ENCODE data around the gene MEF2D. TPM values are rescaled to one million over a fixed set of nuclear protein-coding genes. Genes with fewer than 3 reads are reported as not detected.

The MEF2D gene
- 10 to 100 TPM; 28.8 to 32.8 TPM for total RNA-seq

- peaks cover 74% of the 10 kb centered on the region for H3K4me1 Mint-ChIP-seq (ENCODE audit: low read depth)
- intact Hi-C loops (cut with micrococcal nuclease) = loop anchor here (1.0 to 10.0 kb wide), 4 partner anchors 101 to 634 kb away; partner anchors contain the start of genes ETV3, GPATCH4, MRPL24 and SMG5
- no peaks in the 10 kb centered on the region for H3K27me3 Mint-ChIP-seq (ENCODE audit: low read depth)
- DNase-seq = no peak
- H3K9me3 Mint-ChIP-seq = no peaks in the 10 kb centered on the region
- peak within 1 kb of the TSS; percentile 97 for H3K27ac Mint-ChIP-seq
- CTCF ChIA-PET = interaction anchor here (1.1 to 18.1 kb wide), 6 partner anchors 17 to 108 kb away, joined by 4 to 306 read pairs (median 8); partner anchors contain the start of gene GPATCH4
- H3K36me3 Mint-ChIP-seq (ENCODE audit: low read depth) = no peaks in the 10 kb centered on the region
- H3K4me3 Mint-ChIP-seq = peak within 1 kb of the TSS; percentile 89
Observed at GRCh38 chr1:156500543-156500792, at the start of gene MEF2D. MEF2D (minus strand) TSS chr1:156500775; CDS start chr1:156483292, 17,483 bp downstream.

DNA sequence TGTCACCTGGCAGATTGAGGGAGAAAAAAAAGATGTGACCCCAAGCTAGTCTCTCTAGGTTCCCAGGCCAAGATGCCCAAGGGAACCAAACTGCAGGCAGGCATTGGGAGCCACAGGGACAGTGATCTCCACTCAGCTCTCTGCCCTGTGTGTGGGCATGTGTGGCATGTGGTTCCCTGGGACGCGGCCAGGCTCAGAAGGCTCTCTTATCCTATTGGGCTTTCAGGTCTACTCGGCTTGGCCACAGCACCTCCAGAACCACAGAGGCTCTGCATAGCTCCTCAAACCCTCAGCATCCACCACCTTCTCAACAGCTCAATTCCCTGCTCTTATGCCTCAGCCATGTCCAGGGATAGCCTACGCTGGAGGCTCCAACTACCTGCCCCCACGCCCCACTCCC lies 49.8 kb upstream of the MEF2D start:
- CTCF ChIA-PET = interaction anchor here (1.0 to 1.3 kb wide), 2 partner anchors 69 to 79 kb away, joined by 4 to 5 read pairs; no protein-coding TSS in a partner anchor
- no peaks in the 10 kb centered on the region for H3K9me3 Mint-ChIP-seq
- no peaks in the 10 kb centered on the region for H3K27me3 Mint-ChIP-seq (ENCODE audit: low read depth)

GRCh38 chr1:156549831-156550230 lies 49.3 kb upstream of the MEF2D start:
- no peak overlapping the region for H3K4me3 Mint-ChIP-seq
- CTCF ChIA-PET = interaction anchor here (1.0 kb wide), 1 partner anchor 79 kb away, joined by 4 read pairs; no protein-coding TSS in a partner anchor
- intact Hi-C loops (cut with micrococcal nuclease) = no loop called here

More for the DNA sequence above, 49.8 kb upstream of the MEF2D start:
- no peak for DNase-seq
- H3K4me1 Mint-ChIP-seq (ENCODE audit: low read depth) = no peaks in the 10 kb centered on the region
- no peak overlapping the region for H3K27ac Mint-ChIP-seq
- no peak overlapping the region for H3K4me3 Mint-ChIP-seq
- no peaks in the 10 kb centered on the region for H3K36me3 Mint-ChIP-seq (ENCODE audit: low read depth)
- intact Hi-C loops (cut with micrococcal nuclease) = no loop called here

DNA sequence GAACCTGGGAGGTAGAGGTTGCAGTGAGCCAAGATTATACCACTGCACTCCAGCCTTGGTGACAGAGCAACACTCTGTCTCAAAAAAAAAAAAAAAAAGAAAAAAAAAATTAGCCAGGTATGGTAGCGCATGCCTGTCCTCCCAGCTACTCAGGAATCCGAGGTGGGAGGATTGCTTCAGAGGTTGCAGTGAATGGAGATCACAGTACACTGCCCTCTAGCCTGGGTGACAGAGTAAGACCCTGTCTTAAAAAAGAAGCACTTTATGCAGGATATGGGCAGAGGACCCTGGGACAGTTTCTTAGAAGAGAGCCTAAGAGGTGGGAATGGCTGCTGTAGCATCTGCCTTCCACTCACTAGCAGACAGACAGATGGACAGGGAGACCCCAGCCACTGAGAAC lies 48.8 kb upstream of the MEF2D start:
- no peak for DNase-seq
- CTCF ChIA-PET = no interaction called here
- Mint-ChIP-seq H3K4me1 (ENCODE audit: low read depth) (no peaks in the 10 kb centered on the region), H3K4me3 (no peak overlapping the region), H3K9me3 (no peaks in the 10 kb centered on the region), H3K27ac (no peak overlapping the region), H3K27me3 (ENCODE audit: low read depth) (no peaks in the 10 kb centered on the region), H3K36me3 (ENCODE audit: low read depth) (no peaks in the 10 kb centered on the region)
- intact Hi-C loops (cut with micrococcal nuclease) = no loop called here

More at GRCh38 chr1:156549831-156550230, 49.3 kb upstream of the MEF2D start:
- Mint-ChIP-seq H3K27me3 (ENCODE audit: low read depth) (no peaks in the 10 kb centered on the region), H3K9me3 (no peaks in the 10 kb centered on the region), H3K36me3 (ENCODE audit: low read depth) (no peaks in the 10 kb centered on the region), H3K4me1 (ENCODE audit: low read depth) (no peaks in the 10 kb centered on the region), H3K27ac (no peak overlapping the region)
- DNase-seq = no peak

DNA sequence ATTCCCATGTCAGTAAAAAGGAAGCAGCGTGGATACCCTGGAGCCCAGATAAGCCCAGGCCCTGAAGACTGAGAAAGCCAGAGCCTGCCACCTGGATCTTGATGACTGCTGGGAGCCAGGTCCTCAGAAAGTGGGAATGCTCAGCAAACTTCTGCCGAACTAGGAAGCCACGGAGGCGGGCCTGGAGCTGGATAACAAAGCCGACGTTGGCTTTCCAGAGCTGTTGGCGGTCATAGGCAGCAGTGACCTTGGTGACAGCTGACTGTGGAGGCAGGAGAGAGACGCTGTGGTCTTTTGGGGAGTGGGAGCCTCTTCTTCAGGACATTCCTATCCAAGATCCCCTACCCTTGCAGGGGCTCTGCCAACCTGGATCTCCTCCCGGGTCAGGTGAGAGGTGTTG lies 47.4 kb upstream of the MEF2D start:
- Mint-ChIP-seq H3K4me1 (ENCODE audit: low read depth) (no peaks in the 10 kb centered on the region), H3K27ac (no peak overlapping the region), H3K9me3 (no peaks in the 10 kb centered on the region), H3K27me3 (ENCODE audit: low read depth) (no peaks in the 10 kb centered on the region), H3K4me3 (no peak overlapping the region), H3K36me3 (ENCODE audit: low read depth) (no peaks in the 10 kb centered on the region)
- CTCF ChIA-PET = no interaction called here
- DNase-seq = no peak
- intact Hi-C loops (cut with micrococcal nuclease) = no loop called here

GRCh38 chr1:156547434-156547833 lies 46.9 kb upstream of the MEF2D start:
- Mint-ChIP-seq H3K4me3 (no peak overlapping the region), H3K4me1 (ENCODE audit: low read depth) (no peaks in the 10 kb centered on the region), H3K9me3 (no peaks in the 10 kb centered on the region), H3K36me3 (ENCODE audit: low read depth) (no peaks in the 10 kb centered on the region), H3K27ac (no peak overlapping the region), H3K27me3 (ENCODE audit: low read depth) (no peaks in the 10 kb centered on the region)
- intact Hi-C loops (cut with micrococcal nuclease) = no loop called here
- DNase-seq = no peak
- CTCF ChIA-PET = no interaction called here

DNA sequence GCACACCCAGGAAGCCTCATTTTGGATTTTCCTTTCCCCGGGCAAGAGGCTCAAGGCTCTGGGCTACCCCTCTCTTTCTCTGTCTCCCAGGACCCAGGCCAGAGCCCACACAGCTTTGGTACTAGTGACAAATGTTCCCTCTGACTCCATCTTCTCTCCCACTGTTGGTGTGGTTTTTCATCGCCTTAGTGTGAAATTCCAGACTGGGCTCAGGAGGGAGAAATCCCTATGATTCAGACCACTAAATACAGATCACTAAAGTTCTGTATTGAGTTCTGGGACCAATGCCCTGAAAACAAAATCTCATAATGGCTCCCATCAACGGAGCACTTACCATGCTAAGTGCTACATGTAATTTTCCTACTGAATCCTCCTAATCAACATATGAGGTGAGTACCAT lies 45.7 kb upstream of the MEF2D start:
- H3K4me3 Mint-ChIP-seq = no peak overlapping the region
- CTCF ChIA-PET = no interaction called here
- no peak overlapping the region for H3K27ac Mint-ChIP-seq
- H3K27me3 Mint-ChIP-seq (ENCODE audit: low read depth) = no peaks in the 10 kb centered on the region
- intact Hi-C loops (cut with micrococcal nuclease) = no loop called here
- DNase-seq = no peak
- H3K36me3 Mint-ChIP-seq (ENCODE audit: low read depth) = no peaks in the 10 kb centered on the region
- no peaks in the 10 kb centered on the region for H3K4me1 Mint-ChIP-seq (ENCODE audit: low read depth)
- H3K9me3 Mint-ChIP-seq = no peaks in the 10 kb centered on the region

- no peak overlapping the region for H3K27ac Mint-ChIP-seq
- no peak for DNase-seq
- no peak overlapping the region for H3K4me3 Mint-ChIP-seq
- H3K4me1 Mint-ChIP-seq (ENCODE audit: low read depth) = no peaks in the 10 kb centered on the region
- intact Hi-C loops (cut with micrococcal nuclease) = no loop called here
- no peaks in the 10 kb centered on the region for H3K27me3 Mint-ChIP-seq (ENCODE audit: low read depth)
- CTCF ChIA-PET = interaction anchor here (1.0 kb wide), 1 partner anchor 37 kb away, joined by 3 read pairs; no protein-coding TSS in a partner anchor
- no peaks in the 10 kb centered on the region for H3K9me3 Mint-ChIP-seq
- H3K36me3 Mint-ChIP-seq (ENCODE audit: low read depth) = no peaks in the 10 kb centered on the region
Observed at GRCh38 chr1:156544592-156545102, 44.1 kb upstream of the MEF2D start.

- CTCF ChIA-PET = interaction anchor here (1.3 to 1.8 kb wide), 3 partner anchors 62 to 163 kb away, joined by 3 to 6 read pairs (median 4); partner anchors contain the start of gene CRABP2
- H3K9me3 Mint-ChIP-seq = no peaks in the 10 kb centered on the region
- H3K36me3 Mint-ChIP-seq (ENCODE audit: low read depth) = no peaks in the 10 kb centered on the region
- no peaks in the 10 kb centered on the region for H3K27me3 Mint-ChIP-seq (ENCODE audit: low read depth)
- H3K4me3 Mint-ChIP-seq = no peak overlapping the region
- no peaks in the 10 kb centered on the region for H3K4me1 Mint-ChIP-seq (ENCODE audit: low read depth)
- DNase-seq = no peak
- intact Hi-C loops (cut with micrococcal nuclease) = no loop called here
- H3K27ac Mint-ChIP-seq = no peak overlapping the region
Observed at GRCh38 chr1:156543066-156543465, 42.5 kb upstream of the MEF2D start.

DNA sequence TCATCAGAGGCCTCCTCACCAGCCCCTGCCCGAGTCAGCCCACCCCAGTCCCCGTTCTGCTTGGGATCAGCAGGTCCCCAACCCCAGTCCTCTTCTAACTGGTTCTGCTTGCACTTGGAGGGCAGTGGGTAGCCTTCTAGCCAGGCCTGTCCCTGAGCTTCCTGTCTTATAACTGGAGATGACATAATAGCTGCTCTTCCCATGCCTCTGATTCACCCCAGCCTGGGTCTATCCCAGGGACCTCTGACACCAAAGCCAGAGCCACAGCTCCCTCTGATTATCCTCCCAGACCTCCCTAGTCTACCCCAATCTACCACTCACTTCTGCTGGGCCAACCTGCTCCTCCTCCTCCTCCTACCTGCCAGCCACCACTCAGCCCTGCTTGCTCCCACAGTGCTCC lies 40.4 kb upstream of the MEF2D start:
- H3K27me3 Mint-ChIP-seq (ENCODE audit: low read depth) = no peaks in the 10 kb centered on the region
- no peaks in the 10 kb centered on the region for H3K9me3 Mint-ChIP-seq
- no peak for DNase-seq
- intact Hi-C loops (cut with micrococcal nuclease) = no loop called here
- H3K4me1 Mint-ChIP-seq (ENCODE audit: low read depth) = no peaks in the 10 kb centered on the region
- CTCF ChIA-PET = interaction anchor here (0.9 to 1.2 kb wide), 2 partner anchors 16 to 36 kb away, joined by 3 to 4 read pairs; no protein-coding TSS in a partner anchor
- H3K27ac Mint-ChIP-seq = no peak overlapping the region
- H3K36me3 Mint-ChIP-seq (ENCODE audit: low read depth) = no peaks in the 10 kb centered on the region
- H3K4me3 Mint-ChIP-seq = no peak overlapping the region

DNA sequence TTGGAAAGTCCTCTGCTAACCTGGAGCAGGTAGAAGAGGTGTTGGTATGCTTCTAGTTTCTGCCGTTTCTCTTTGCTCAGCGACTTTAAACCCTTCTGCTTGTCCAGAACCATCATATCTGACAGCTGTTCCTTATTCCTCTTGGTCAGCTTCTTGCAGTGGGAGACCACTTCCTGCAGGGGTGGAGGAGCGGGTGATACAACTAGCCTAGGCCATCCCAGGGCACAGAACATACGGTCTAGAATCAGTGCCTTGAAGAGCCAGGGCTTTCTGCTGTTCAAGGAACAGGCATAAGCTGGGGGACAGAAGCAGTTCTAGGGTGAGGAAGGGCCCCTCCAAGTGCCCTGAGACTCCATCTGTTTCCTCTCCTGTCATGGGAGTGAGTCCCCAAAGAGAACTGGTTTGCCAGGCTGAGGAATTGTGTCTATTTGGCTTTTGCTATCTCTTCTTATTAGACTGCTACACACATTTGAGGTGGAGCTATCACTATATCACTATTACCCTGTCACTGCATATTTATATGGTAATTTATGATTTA lies 39.3 kb upstream of the MEF2D start:
- DNase-seq = no peak
- Mint-ChIP-seq H3K27ac (no peak overlapping the region), H3K9me3 (no peaks in the 10 kb centered on the region), H3K36me3 (ENCODE audit: low read depth) (no peaks in the 10 kb centered on the region), H3K4me3 (no peak overlapping the region), H3K27me3 (ENCODE audit: low read depth) (no peaks in the 10 kb centered on the region), H3K4me1 (ENCODE audit: low read depth) (no peaks in the 10 kb centered on the region)
- intact Hi-C loops (cut with micrococcal nuclease) = no loop called here
- CTCF ChIA-PET = interaction anchor here (0.6 to 1.2 kb wide), 3 partner anchors 15 to 75 kb away, joined by 3 to 4 read pairs (median 3); no protein-coding TSS in a partner anchor

DNA sequence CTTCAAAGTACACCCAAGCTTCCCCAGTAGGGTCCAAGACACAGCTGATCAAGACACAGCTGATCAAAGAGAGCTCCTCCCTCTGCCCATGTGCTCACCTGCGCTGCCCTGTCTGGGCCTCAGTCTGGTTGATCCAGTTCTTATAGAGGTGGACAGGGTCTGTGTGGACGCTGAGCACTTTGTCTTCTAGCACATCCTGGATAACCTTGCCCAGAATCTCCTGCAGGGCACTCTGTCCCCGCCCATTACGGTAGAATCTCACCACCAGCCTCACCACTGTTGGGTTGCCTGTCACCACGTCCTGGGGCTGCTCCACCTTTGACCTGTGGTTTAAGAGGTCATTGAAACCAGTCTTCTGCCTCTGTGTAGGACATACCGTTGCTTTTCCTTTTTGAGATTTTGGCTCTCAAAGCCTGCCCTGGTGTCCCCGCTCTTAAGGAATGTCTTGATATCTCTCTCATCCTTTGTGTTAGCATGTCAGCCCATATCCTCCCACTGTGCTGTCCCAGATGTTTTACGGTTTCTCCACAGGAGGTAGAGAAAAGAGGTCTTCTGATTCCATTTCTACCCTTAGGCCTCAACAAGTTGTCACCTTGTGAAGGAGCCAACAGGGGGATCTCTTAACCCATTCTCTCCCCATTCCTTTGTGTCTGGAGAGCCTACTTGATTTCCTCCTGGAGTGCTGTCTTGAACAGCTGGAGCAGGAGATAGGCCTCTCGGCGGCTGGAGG lies 38.3 kb upstream of the MEF2D start:
- Mint-ChIP-seq H3K4me1 (ENCODE audit: low read depth) (no peaks in the 10 kb centered on the region), H3K27me3 (ENCODE audit: low read depth) (no peaks in the 10 kb centered on the region), H3K36me3 (ENCODE audit: low read depth) (no peaks in the 10 kb centered on the region), H3K27ac (no peak overlapping the region), H3K9me3 (no peaks in the 10 kb centered on the region), H3K4me3 (no peak overlapping the region)
- no peak for DNase-seq
- intact Hi-C loops (cut with micrococcal nuclease) = no loop called here
- CTCF ChIA-PET = no interaction called here

GRCh38 chr1:156537027-156537426 lies 36.5 kb upstream of the MEF2D start:
- DNase-seq = no peak
- H3K27ac Mint-ChIP-seq = no peak overlapping the region
- no peak overlapping the region for H3K4me3 Mint-ChIP-seq
- H3K4me1 Mint-ChIP-seq (ENCODE audit: low read depth) = no peaks in the 10 kb centered on the region
- H3K27me3 Mint-ChIP-seq (ENCODE audit: low read depth) = no peaks in the 10 kb centered on the region
- no peaks in the 10 kb centered on the region for H3K36me3 Mint-ChIP-seq (ENCODE audit: low read depth)
- intact Hi-C loops (cut with micrococcal nuclease) = no loop called here
- H3K9me3 Mint-ChIP-seq = no peaks in the 10 kb centered on the region
- CTCF ChIA-PET = interaction anchor here (0.5 to 1.6 kb wide), 2 partner anchors 19 to 91 kb away, joined by 3 to 4 read pairs; no protein-coding TSS in a partner anchor

Data from activated naive CD4-positive, alpha-beta T cell treated with anti-CD3 and anti-CD28 coated beads for 36 hours (primary cell).